GM12864 (cell line): ENCODE data around the gene STX8.

ENCODE experiments used
- DNase-seq: peaks from one replicate; pipeline ENCODE4 v3.0.0-alpha.2; 2011; ENCODE audit warnings: low read depth
- H3K4me3 ChIP-seq: 2 replicates; pipeline ENCODE4 v1.5.1; 2011; ENCODE audit warnings: mild to moderate bottlenecking, low read depth, low read length, control low read depth
- TF ChIP-seq, protein P1 (sequence below): IDR thresholded peaks from 2 replicates; pipeline ENCODE4 v1.5.1; 2011; ENCODE audit warnings: low read depth, mild to moderate bottlenecking, moderate library complexity, low read length, control low read depth, inconsistent platforms; ENCODE audit errors: missing control alignments

STX8 gene

DNA sequence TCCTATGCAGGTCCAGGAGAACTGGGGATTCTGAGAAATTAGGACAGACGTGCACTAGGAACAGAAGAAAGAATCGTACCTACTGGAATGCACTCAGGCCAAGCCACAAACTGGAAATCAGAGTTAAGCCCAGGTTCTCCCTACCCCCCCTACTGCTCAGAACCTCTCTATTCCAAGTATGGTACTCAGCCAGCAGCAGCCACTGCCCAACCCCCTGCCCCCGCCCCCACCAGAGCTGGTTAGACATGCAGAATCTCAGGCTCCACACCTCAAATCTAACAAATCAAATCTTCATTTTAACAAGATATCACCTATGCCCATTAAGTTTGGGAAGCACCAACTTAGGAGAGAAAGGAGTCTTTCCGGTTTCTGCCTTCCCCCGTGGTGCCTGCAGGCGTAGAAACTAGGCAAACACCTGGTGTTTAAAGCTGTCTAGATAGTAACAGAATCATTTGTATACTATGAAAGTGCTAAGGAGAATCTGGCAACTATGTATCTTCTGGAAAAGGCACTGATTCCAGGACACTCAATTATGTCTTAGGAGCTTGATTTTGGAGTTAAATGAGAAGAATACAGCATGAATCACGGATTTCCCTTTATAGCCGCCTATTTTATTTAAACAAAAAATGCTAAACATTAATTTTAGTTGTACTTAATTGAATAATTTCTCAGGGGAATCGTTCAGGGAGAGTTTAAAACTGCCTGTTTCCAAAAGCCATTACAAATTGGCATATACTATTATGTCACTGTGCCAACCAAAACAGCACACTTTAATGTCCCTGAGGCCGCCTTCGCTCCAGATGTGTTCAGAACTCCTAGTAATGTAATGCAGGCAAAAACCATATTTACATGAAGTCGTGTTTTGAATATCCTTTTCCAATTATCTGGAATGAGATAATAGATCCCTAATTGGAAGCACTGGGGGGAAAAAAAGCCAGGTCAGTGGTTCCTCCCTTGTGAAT is 166.5 kb downstream of the STX8 start:
- H3K4me3 ChIP-seq: no peak overlapping the region
- no peak for DNase-seq
- TF ChIP-seq, protein P1, sequence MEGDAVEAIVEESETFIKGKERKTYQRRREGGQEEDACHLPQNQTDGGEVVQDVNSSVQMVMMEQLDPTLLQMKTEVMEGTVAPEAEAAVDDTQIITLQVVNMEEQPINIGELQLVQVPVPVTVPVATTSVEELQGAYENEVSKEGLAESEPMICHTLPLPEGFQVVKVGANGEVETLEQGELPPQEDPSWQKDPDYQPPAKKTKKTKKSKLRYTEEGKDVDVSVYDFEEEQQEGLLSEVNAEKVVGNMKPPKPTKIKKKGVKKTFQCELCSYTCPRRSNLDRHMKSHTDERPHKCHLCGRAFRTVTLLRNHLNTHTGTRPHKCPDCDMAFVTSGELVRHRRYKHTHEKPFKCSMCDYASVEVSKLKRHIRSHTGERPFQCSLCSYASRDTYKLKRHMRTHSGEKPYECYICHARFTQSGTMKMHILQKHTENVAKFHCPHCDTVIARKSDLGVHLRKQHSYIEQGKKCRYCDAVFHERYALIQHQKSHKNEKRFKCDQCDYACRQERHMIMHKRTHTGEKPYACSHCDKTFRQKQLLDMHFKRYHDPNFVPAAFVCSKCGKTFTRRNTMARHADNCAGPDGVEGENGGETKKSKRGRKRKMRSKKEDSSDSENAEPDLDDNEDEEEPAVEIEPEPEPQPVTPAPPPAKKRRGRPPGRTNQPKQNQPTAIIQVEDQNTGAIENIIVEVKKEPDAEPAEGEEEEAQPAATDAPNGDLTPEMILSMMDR: no peak

DNA sequence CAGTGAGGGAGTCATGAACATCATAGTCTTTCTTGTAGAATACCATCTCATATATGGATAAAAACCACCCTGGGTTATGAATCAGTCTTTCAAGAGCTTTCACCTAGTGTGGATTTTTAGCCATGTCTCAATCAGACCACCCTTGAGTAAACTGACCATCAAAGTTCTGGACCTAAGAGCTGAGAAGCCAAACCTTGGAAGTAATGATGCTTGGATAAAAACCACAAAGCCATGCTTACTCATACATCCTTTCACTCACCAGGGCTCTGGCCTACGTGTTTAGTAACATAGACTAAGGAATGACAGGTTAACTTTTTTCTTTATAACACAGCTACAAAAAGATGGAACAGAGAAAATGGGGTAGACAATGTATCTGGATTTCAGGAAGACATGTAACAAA is 167.2 kb downstream of the STX8 start:
- DNase-seq: no peak
- H3K4me3 ChIP-seq: no peak overlapping the region
- TF ChIP-seq, protein P1: no peak

GRCh38 chr17:9406046-9406606 is 169.5 kb downstream of the STX8 start:
- no peak overlapping the region for H3K4me3 ChIP-seq
- TF ChIP-seq, protein P1: no peak
- DNase-seq: no peak

DNA sequence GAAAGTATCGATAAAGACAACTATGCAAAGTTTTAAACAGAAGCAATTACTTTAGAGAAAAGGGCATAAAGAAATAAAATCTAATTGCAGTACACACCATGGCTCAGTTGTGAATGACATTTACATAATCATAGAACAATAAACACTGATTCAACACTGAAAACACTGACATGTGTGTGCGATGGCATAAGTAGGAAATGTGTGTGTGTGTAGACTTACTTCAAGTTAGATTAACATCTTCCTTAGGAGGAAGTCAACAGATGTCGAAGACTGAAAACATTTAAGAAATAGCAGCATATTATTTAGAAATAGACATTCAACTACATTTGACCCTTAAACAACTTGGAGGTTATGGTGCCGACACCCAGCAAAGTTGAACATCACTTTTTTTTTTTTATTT is 172.4 kb downstream of the STX8 start:
- TF ChIP-seq, protein P1: no peak
- no peak overlapping the region for H3K4me3 ChIP-seq
- DNase-seq: no peak

- H3K4me3 ChIP-seq: no peak overlapping the region
- DNase-seq: peak; percentile 8
- TF ChIP-seq, protein P1: peak; percentile 64
These were observed 172.9 kb downstream of the STX8 start for GRCh38 chr17:9402590-9403199.

DNA sequence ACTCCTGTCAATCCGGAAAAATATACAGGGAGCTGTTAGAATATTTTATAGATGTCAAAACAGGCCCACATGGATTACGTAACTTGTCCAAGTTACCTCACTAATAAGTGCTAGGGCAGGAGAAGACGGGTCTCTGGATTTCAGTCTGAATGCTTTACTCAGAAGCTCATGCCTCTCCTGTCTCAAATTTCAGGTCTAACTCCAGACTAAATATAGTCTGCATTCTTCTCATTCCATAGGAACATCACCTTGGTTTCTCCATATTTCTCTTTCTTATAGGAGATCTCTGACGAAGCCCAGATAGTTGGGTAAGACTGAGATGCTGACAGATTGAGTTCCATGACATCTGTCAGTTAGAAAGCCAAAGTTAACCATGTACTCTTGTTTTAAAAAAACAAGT is 174.2 kb downstream of the STX8 start:
- no peak for DNase-seq
- TF ChIP-seq, protein P1: no peak
- no peak overlapping the region for H3K4me3 ChIP-seq
